ENCODE measurements around the gene KLHL22.

KLHL22 gene

GRCh38 chr22:20414450-20414849, 81.1 kb downstream of the KLHL22 start:
- H3F3A ChIP-seq (ENCODE audit: low read depth): no peaks in the 10 kb centered on the region
- H3K9me3 ChIP-seq (ENCODE audit: insufficient read depth, low read depth, low read length): no peaks in the 10 kb centered on the region
- no peaks in the 10 kb centered on the region for H3K9me2 ChIP-seq (replicated peaks; ENCODE audit: low read depth, low read length)
- H3K4me1 ChIP-seq (ENCODE audit: insufficient read depth, low read length, poor library complexity, severe bottlenecking): no peaks in the 10 kb centered on the region
- TF ChIP-seq CTCF (conservative IDR thresholded peaks at IDR 0.05; ENCODE audit: low read length): no peak
- TF ChIP-seq EZH2phosphoT487 (IDR thresholded peaks at IDR 0.05; ENCODE audit: borderline replicate concordance): no peak
- no peaks in the 10 kb centered on the region for H3K79me2 ChIP-seq (ENCODE audit: insufficient read depth, low read length)
- no peak overlapping the region for H2AFZ ChIP-seq (ENCODE audit: low read length)
- H3K36me3 ChIP-seq (ENCODE audit: insufficient read depth, low read length): no peaks in the 10 kb centered on the region
- H4K20me1 ChIP-seq (ENCODE audit: insufficient read depth, low read length, poor library complexity, severe bottlenecking): no peaks in the 10 kb centered on the region
- no peak overlapping the region for H3K4me2 ChIP-seq (ENCODE audit: low read depth, low read length, poor library complexity, severe bottlenecking)
- H3K27me3 ChIP-seq (ENCODE audit: insufficient read depth, low read length, poor library complexity, severe bottlenecking): no peaks in the 10 kb centered on the region
- H3K9ac ChIP-seq (ENCODE audit: low read depth, low read length, poor library complexity, severe bottlenecking): no peak overlapping the region
- no peak overlapping the region for H3K4me3 ChIP-seq (ENCODE audit: low read length, poor library complexity, severe bottlenecking)

GRCh38 chr22:20414059-20414440, 81.5 kb downstream of the KLHL22 start:
- no peaks in the 10 kb centered on the region for H3K9me3 ChIP-seq (ENCODE audit: insufficient read depth, low read depth, low read length)
- H2AFZ ChIP-seq (ENCODE audit: low read length): no peak overlapping the region
- H4K20me1 ChIP-seq (ENCODE audit: insufficient read depth, low read length, poor library complexity, severe bottlenecking): no peaks in the 10 kb centered on the region
- H3K27me3 ChIP-seq (ENCODE audit: insufficient read depth, low read length, poor library complexity, severe bottlenecking): no peaks in the 10 kb centered on the region
- no peaks in the 10 kb centered on the region for H3K79me2 ChIP-seq (ENCODE audit: insufficient read depth, low read length)
- H3K4me3 ChIP-seq (ENCODE audit: low read length, poor library complexity, severe bottlenecking): no peak overlapping the region
- no peaks in the 10 kb centered on the region for H3K9me2 ChIP-seq (replicated peaks; ENCODE audit: low read depth, low read length)
- no peaks in the 10 kb centered on the region for H3K4me1 ChIP-seq (ENCODE audit: insufficient read depth, low read length, poor library complexity, severe bottlenecking)
- H3K36me3 ChIP-seq (ENCODE audit: insufficient read depth, low read length): no peaks in the 10 kb centered on the region
- TF ChIP-seq EZH2phosphoT487 (IDR thresholded peaks at IDR 0.05; ENCODE audit: borderline replicate concordance): no peak
- TF ChIP-seq CTCF (conservative IDR thresholded peaks at IDR 0.05; ENCODE audit: low read length): no peak
- H3K4me2 ChIP-seq (ENCODE audit: low read depth, low read length, poor library complexity, severe bottlenecking): no peak overlapping the region
- H3K9ac ChIP-seq (ENCODE audit: low read depth, low read length, poor library complexity, severe bottlenecking): no peak overlapping the region
- no peaks in the 10 kb centered on the region for H3F3A ChIP-seq (ENCODE audit: low read depth)

- no peaks in the 10 kb centered on the region for H3K27me3 ChIP-seq (ENCODE audit: insufficient read depth, low read length, poor library complexity, severe bottlenecking)
- no peaks in the 10 kb centered on the region for H4K20me1 ChIP-seq (ENCODE audit: insufficient read depth, low read length, poor library complexity, severe bottlenecking)
- H2AFZ ChIP-seq (ENCODE audit: low read length): no peak overlapping the region
- no peak overlapping the region for H3K4me2 ChIP-seq (ENCODE audit: low read depth, low read length, poor library complexity, severe bottlenecking)
- no peaks in the 10 kb centered on the region for H3K79me2 ChIP-seq (ENCODE audit: insufficient read depth, low read length)
- H3K36me3 ChIP-seq (ENCODE audit: insufficient read depth, low read length): no peaks in the 10 kb centered on the region
- H3F3A ChIP-seq (ENCODE audit: low read depth): no peaks in the 10 kb centered on the region
- H3K4me3 ChIP-seq (ENCODE audit: low read length, poor library complexity, severe bottlenecking): no peak overlapping the region
- H3K9me3 ChIP-seq (ENCODE audit: insufficient read depth, low read depth, low read length): no peaks in the 10 kb centered on the region
- TF ChIP-seq CTCF (conservative IDR thresholded peaks at IDR 0.05; ENCODE audit: low read length) (no peak), EZH2phosphoT487 (IDR thresholded peaks at IDR 0.05; ENCODE audit: borderline replicate concordance) (no peak)
- H3K4me1 ChIP-seq (ENCODE audit: insufficient read depth, low read length, poor library complexity, severe bottlenecking): no peaks in the 10 kb centered on the region
- H3K9ac ChIP-seq (ENCODE audit: low read depth, low read length, poor library complexity, severe bottlenecking): no peak overlapping the region
- no peaks in the 10 kb centered on the region for H3K9me2 ChIP-seq (replicated peaks; ENCODE audit: low read depth, low read length)
Observed at GRCh38 chr22:20413217-20414058, 82.2 kb downstream of the KLHL22 start.

Measured in Loucy (cell line).